Muscle layer of duodenum (tissue), 2 donors: Measurements from ENCODE around the gene GRB10.

Experiments used
- H3K27ac ChIP-seq: one replicate; pipeline ENCODE4 v1.7.0; 2013; ENCODE audit warnings: mild to moderate bottlenecking, low read length
- H3K27me3 ChIP-seq: one replicate; pipeline ENCODE4 v1.7.0; 2013; ENCODE audit warnings: low read depth, mild to moderate bottlenecking, control low read depth, low read length
- H3K36me3 ChIP-seq, 2 donors: one replicate each; pipeline ENCODE4 v1.7.0; 2013; ENCODE audit warnings: low read length in 2 of 2, control low read depth in 1 of 2, mild to moderate bottlenecking in 1 of 2; ENCODE audit not compliant: insufficient read depth in 2 of 2, control insufficient read depth in 1 of 2
- H3K4me1 ChIP-seq, 2 donors: one replicate each; pipeline ENCODE4 v1.7.0; 2013; ENCODE audit warnings: low read length in 2 of 2, mild to moderate bottlenecking in 2 of 2, control low read depth in 1 of 2, moderate library complexity in 1 of 2; ENCODE audit not compliant: insufficient read depth in 2 of 2, control insufficient read depth in 1 of 2
- H3K4me3 ChIP-seq, 2 donors: one replicate each; pipeline ENCODE4 v1.7.0; 2013; ENCODE audit warnings: low read length in 2 of 2, low read depth in 1 of 2, mild to moderate bottlenecking in 1 of 2
- H3K9me3 ChIP-seq, 2 donors: one replicate each; pipeline ENCODE4 v1.7.0; 2013; ENCODE audit warnings: low read length in 2 of 2, control low read depth in 1 of 2, mild to moderate bottlenecking in 1 of 2; ENCODE audit not compliant: control insufficient read depth in 1 of 2
- donor health status: healthy.

GRB10 gene

GRCh38 chr7:50625360-50625759, 157.3 kb downstream of the GRB10 start:
- peaks cover 8 to 10% of the 10 kb centered on the region in 2 donors for H3K36me3 ChIP-seq

GRCh38 chr7:50622821-50623220, 159.9 kb downstream of the GRB10 start:
- H3K4me1 ChIP-seq, result peaks cover 0 to 6% of the 10 kb centered on the region in 2 donors

More at GRCh38 chr7:50625360-50625759, 157.3 kb downstream of the GRB10 start:
- Histone ChIP-seq H3K9me3 (no peaks in the 10 kb centered on the region), H3K27ac (no peak overlapping the region), H3K4me3 (no peak overlapping the region), H3K4me1 (peaks cover 0 to 9% of the 10 kb centered on the region in 2 donors), H3K27me3 (no peaks in the 10 kb centered on the region)

GRCh38 chr7:50621973-50622490, 160.7 kb downstream of the GRB10 start:
- H3K9me3 ChIP-seq, result no peaks in the 10 kb centered on the region
- H3K4me1 ChIP-seq, result peaks cover 0 to 6% of the 10 kb centered on the region in 2 donors
- H3K4me3 ChIP-seq, result no peak overlapping the region
- H3K27me3 ChIP-seq, result no peaks in the 10 kb centered on the region
- peaks cover 8 to 18% of the 10 kb centered on the region in 2 donors for H3K36me3 ChIP-seq
- no peak overlapping the region for H3K27ac ChIP-seq

More at GRCh38 chr7:50622821-50623220, 159.9 kb downstream of the GRB10 start:
- Histone ChIP-seq H3K4me3 (no peak overlapping the region), H3K36me3 (peaks cover 8 to 12% of the 10 kb centered on the region in 2 donors), H3K27ac (no peak overlapping the region), H3K27me3 (no peaks in the 10 kb centered on the region), H3K9me3 (no peaks in the 10 kb centered on the region)

DNA sequence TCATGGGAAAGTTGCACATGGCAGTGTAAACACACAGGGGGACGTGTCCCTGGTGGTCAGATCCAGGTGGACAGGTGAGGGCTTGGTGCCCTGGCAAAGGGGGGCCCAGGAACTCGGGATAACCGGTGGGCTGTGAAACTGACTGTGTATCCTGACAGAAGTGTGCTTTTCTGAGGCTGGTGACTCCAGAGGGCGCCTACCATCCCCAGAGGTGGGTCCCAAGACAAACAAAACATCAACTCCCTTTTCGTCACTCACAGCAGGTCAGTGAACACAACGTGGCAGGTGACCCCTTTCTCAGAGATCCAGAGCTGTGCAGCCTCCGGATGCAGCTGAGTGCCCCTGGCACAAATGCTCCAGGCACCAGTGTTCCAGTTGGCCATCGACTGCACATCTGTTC, 161.5 kb downstream of the GRB10 start:
- no peaks in the 10 kb centered on the region for H3K27me3 ChIP-seq
- no peaks in the 10 kb centered on the region for H3K9me3 ChIP-seq
- H3K4me3 ChIP-seq, result no peak overlapping the region
- H3K4me1 ChIP-seq, result peaks cover 0 to 6% of the 10 kb centered on the region in 2 donors
- peaks cover 4 to 18% of the 10 kb centered on the region in 2 donors for H3K36me3 ChIP-seq
- H3K27ac ChIP-seq, result no peak overlapping the region

DNA sequence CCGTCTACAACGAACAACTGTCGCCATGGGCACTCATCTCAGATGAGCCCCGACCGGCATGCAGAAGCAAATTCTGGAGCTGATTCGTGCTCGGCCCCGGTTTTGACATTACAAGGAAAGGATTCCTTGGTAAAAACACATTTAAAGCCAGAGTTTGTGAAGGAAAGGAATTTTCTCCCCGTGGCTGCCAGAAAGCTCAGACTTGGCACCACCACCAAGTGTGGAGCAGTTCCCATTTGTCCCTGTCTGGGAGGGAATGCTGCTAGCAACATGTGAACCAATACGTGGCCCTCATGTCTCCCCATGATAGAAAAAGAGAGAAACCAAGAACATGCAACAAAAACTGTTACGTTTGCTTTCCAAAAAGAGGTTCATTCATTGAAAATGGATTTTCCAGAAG, 162.3 kb downstream of the GRB10 start:
- Histone ChIP-seq H3K27me3 (no peaks in the 10 kb centered on the region), H3K27ac (no peak overlapping the region), H3K4me3 (no peak overlapping the region), H3K9me3 (no peaks in the 10 kb centered on the region), H3K4me1 (peaks cover 0 to 6% of the 10 kb centered on the region in 2 donors), H3K36me3 (peaks cover under 1 to 18% of the 10 kb centered on the region in 2 donors)

- peaks cover 0 to 6% of the 10 kb centered on the region in 2 donors for H3K4me1 ChIP-seq
- H3K27ac ChIP-seq, result no peak overlapping the region
- H3K27me3 ChIP-seq, result no peaks in the 10 kb centered on the region
Measured at GRCh38 chr7:50619684-50620083, 163.0 kb downstream of the GRB10 start.

DNA sequence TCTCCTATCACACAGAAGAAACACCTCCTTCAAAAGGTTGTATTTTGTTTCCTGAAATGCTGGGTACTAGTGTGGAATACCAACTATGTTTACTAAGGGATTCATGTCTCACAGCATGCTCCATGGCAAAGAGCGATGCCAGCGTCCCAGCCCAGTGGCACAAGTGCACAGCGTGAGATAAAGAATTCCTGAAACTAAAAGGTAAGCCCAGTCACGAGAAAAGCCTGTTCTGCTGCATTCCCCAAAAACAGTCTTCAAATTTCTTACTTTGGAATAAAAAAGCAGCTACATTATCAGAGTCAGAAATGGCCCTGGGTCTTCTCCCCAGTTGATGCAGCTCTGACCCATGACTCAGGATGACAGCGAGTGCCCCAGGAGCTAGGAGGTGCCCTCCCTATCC, 164.4 kb downstream of the GRB10 start:
- Histone ChIP-seq H3K27me3 (no peaks in the 10 kb centered on the region), H3K36me3 (peaks cover 8 to 30% of the 10 kb centered on the region in 2 donors), H3K27ac (no peak overlapping the region), H3K9me3 (no peaks in the 10 kb centered on the region), H3K4me3 (no peak overlapping the region), H3K4me1 (peaks cover 0 to 8% of the 10 kb centered on the region in 2 donors)

More at GRCh38 chr7:50619684-50620083, 163.0 kb downstream of the GRB10 start:
- H3K4me3 ChIP-seq, result no peak overlapping the region
- no peaks in the 10 kb centered on the region for H3K9me3 ChIP-seq
- peaks cover 0 to 20% of the 10 kb centered on the region in 2 donors for H3K36me3 ChIP-seq

DNA sequence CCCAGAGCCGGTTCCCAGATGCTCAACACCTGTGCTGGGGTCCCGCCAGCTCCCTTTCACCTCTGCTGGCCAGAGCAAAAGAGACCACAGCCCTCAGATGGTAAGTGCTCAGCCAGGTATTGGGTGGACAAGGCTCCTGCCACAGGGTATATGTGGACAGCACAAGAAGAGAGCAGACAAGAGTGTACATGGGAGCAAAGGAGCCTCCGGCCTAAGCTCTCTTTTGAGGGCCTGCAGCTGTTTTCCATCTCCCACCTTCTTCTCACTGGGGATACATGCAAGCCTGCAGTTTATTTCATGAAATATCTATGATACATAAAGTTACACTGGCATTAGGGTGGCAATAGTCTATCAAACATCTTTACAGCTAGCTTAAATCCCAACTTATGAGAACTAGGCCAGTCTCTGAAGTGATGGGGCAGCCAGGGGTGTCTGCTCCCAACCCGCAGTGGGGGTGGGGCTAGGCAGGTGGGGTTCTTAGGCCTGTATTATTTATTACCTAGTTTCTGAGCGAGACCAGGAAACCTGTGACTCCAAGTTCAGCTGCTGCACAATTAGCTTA, 167.1 kb downstream of the GRB10 start:
- peaks cover 16 to 38% of the 10 kb centered on the region in 2 donors for H3K36me3 ChIP-seq
- no peak overlapping the region for H3K27ac ChIP-seq

GRCh38 chr7:50614721-50615518, 167.8 kb downstream of the GRB10 start:
- Histone ChIP-seq H3K4me1 (peaks cover 0 to 15% of the 10 kb centered on the region in 2 donors), H3K9me3 (no peaks in the 10 kb centered on the region), H3K4me3 (no peak overlapping the region), H3K27me3 (no peaks in the 10 kb centered on the region), H3K27ac (no peak overlapping the region), H3K36me3 (peaks cover 16 to 44% of the 10 kb centered on the region in 2 donors)

More for the DNA sequence above, 167.1 kb downstream of the GRB10 start:
- H3K4me3 ChIP-seq, result no peak overlapping the region
- H3K9me3 ChIP-seq, result no peaks in the 10 kb centered on the region
- no peaks in the 10 kb centered on the region for H3K27me3 ChIP-seq
- H3K4me1 ChIP-seq, result peaks cover 0 to 15% of the 10 kb centered on the region in 2 donors

GRCh38 chr7:50613473-50613872, 169.2 kb downstream of the GRB10 start:
- no peak overlapping the region for H3K27ac ChIP-seq
- no peak overlapping the region for H3K4me3 ChIP-seq
- H3K9me3 ChIP-seq, result no peaks in the 10 kb centered on the region
- peaks cover 0 to 15% of the 10 kb centered on the region in 2 donors for H3K4me1 ChIP-seq
- H3K27me3 ChIP-seq, result no peaks in the 10 kb centered on the region
- H3K36me3 ChIP-seq, result peaks cover 16 to 44% of the 10 kb centered on the region in 2 donors

DNA sequence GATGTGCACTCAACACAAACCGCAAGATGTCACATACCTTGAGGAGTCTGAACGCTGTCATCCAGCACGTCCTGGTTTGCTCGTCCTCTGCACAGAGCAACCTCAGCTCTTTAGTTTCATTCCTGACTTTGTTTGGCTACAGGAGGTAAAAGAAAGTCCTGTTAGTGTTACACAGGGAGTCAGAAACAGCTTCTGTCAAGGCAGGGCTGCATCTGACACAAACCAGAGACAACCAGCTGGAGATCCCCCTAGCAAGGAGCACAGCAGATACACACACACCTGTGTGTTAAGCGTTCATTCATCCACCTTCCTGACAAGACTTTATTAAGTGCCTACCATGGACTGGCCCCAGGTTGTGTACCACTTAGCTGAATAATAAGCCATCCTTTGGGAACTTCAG, 170.0 kb downstream of the GRB10 start:
- no peaks in the 10 kb centered on the region for H3K27me3 ChIP-seq
- H3K36me3 ChIP-seq, result peaks cover 16 to 41% of the 10 kb centered on the region in 2 donors
- no peak overlapping the region for H3K27ac ChIP-seq
- no peak overlapping the region for H3K4me3 ChIP-seq
- H3K4me1 ChIP-seq, result peaks cover 0 to 15% of the 10 kb centered on the region in 2 donors
- no peaks in the 10 kb centered on the region for H3K9me3 ChIP-seq
